Trophoblast cell (in vitro differentiated cells and primary cell): ENCODE measurements around the gene FLACC1.

ENCODE experiments used
- DNase-seq, 2 donors: peaks; one replicate each; pipeline ENCODE4 v3.0.0-alpha.2; 2016
- H2AFZ ChIP-seq: 2 replicates; pipeline ENCODE4 v1.6.1; 2013; ENCODE audit warnings: low read length, moderate library complexity, mild to moderate bottlenecking; ENCODE audit not compliant: insufficient read depth, poor library complexity
- H2AK5ac ChIP-seq: 2 replicates; pipeline ENCODE4 v1.6.1; 2013; ENCODE audit warnings: mild to moderate bottlenecking, low read length
- H2BK120ac ChIP-seq: 2 replicates; pipeline ENCODE4 v1.6.1; 2013; ENCODE audit warnings: low read length, mild to moderate bottlenecking, moderate library complexity; ENCODE audit not compliant: insufficient read depth, poor library complexity
- H2BK12ac ChIP-seq: 2 replicates; pipeline ENCODE4 v1.6.1; 2013; ENCODE audit warnings: mild to moderate bottlenecking, low read length, moderate library complexity
- H2BK5ac ChIP-seq: 2 replicates; pipeline ENCODE4 v1.6.1; 2013; ENCODE audit warnings: low read length, low read depth, moderate library complexity, mild to moderate bottlenecking; ENCODE audit not compliant: poor library complexity
- H3K14ac ChIP-seq: 2 replicates; pipeline ENCODE4 v1.6.1; 2013; ENCODE audit warnings: mild to moderate bottlenecking, low read length
- H3K18ac ChIP-seq: 2 replicates; pipeline ENCODE4 v1.6.1; 2013; ENCODE audit warnings: mild to moderate bottlenecking, low read length
- H3K23ac ChIP-seq: 2 replicates; pipeline ENCODE4 v1.6.1; 2013; ENCODE audit warnings: low read length
- H3K27ac ChIP-seq: 2 replicates; pipeline ENCODE4 v1.5.1; 2013; ENCODE audit warnings: low read depth, mild to moderate bottlenecking, inconsistent platforms, low read length, moderate library complexity
- H3K27me3 ChIP-seq: 2 replicates; pipeline ENCODE4 v1.6.1; 2013; ENCODE audit warnings: inconsistent platforms, mild to moderate bottlenecking, low read length, moderate library complexity; ENCODE audit not compliant: insufficient read depth
- H3K36me3 ChIP-seq, 2 experiments: 1 replicate in 1 of 2; 2 replicates in 1 of 2; pipeline ENCODE4 v1.6.1; 2013; ENCODE audit warnings: low read length in 2 of 2, mild to moderate bottlenecking in 2 of 2, moderate library complexity in 1 of 2; ENCODE audit not compliant: insufficient read depth in 2 of 2, control insufficient read depth in 1 of 2
- H3K4ac ChIP-seq: 2 replicates; pipeline ENCODE4 v1.6.1; 2013; ENCODE audit warnings: low read depth, mild to moderate bottlenecking, low read length, moderate library complexity
- H3K4me1 ChIP-seq, 2 experiments: 1 replicate in 1 of 2; 2 replicates in 1 of 2; pipeline ENCODE4 v1.6.1; 2013; ENCODE audit warnings: low read length in 2 of 2, mild to moderate bottlenecking in 2 of 2, moderate library complexity in 1 of 2; ENCODE audit not compliant: insufficient read depth in 2 of 2, control insufficient read depth in 1 of 2
- H3K4me2 ChIP-seq: 2 replicates; pipeline ENCODE4 v1.6.1; 2013; ENCODE audit warnings: inconsistent platforms, mild to moderate bottlenecking, low read length, moderate library complexity
- H3K4me3 ChIP-seq: 2 replicates; pipeline ENCODE4 v1.5.1; 2013; ENCODE audit warnings: mild to moderate bottlenecking, low read depth, low read length, inconsistent platforms
- H3K79me1 ChIP-seq: one replicate; pipeline ENCODE4 v1.6.1; 2013; ENCODE audit warnings: low read length
- H3K79me2 ChIP-seq: 2 replicates; pipeline ENCODE4 v1.6.1; 2013; ENCODE audit warnings: low read length, mild to moderate bottlenecking; ENCODE audit not compliant: control insufficient read depth, insufficient read depth, poor library complexity
- H3K9ac ChIP-seq: 2 replicates; pipeline ENCODE4 v1.6.1; 2013; ENCODE audit warnings: mild to moderate bottlenecking, low read length
- H3K9me3 ChIP-seq: 2 replicates; pipeline ENCODE4 v1.6.1; 2013; ENCODE audit warnings: low read depth, mild to moderate bottlenecking, control low read depth, inconsistent platforms, low read length; ENCODE audit not compliant: insufficient read depth
- H4K12ac ChIP-seq: 2 replicates; pipeline ENCODE4 v1.6.1; 2013; ENCODE audit warnings: low read depth, mild to moderate bottlenecking, low read length, moderate library complexity
- H4K8ac ChIP-seq: 2 replicates; pipeline ENCODE4 v1.6.1; 2013; ENCODE audit warnings: low read depth, mild to moderate bottlenecking, low read length, moderate library complexity
- H4K91ac ChIP-seq: one replicate; pipeline ENCODE4 v1.6.1; 2013; ENCODE audit warnings: low read depth, mild to moderate bottlenecking, low read length, moderate library complexity
- WGBS: extraction: QIAGEN DNeasy Blood & Tissue Kit; methylation state at CpG from one replicate; pipeline ENCODE4 v1.1.7; 2013; ENCODE audit warnings: missing lambda C conversion rate; ENCODE audit not compliant: insufficient read length, insufficient coverage; ENCODE audit errors: extremely low coverage; 5-methylcytosine and 5-hydroxymethylcytosine counted together

FLACC1 gene

DNA sequence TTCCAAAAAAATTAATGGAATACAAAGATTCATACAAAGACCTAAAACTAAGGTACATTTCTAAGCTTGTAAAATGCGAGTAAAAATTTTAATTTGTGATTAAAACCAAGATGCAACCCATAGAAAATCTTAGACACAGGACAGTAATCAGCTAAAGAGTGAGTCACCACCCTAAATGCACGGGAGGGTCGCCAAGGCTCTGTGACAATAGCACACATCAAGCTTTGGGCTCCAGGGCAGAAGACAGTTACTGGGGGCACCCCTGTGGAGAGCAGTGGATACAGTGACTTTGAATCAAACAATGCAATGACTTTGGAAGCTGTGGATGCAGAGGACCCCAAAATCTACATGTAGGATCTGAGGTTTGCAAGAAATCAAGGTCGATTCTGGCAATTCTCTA, 7.5 kb downstream of the FLACC1 start:
- Histone ChIP-seq H3K27me3 (no peaks in the 10 kb centered on the region), H2BK120ac (no peak overlapping the region), H3K9me3 (no peaks in the 10 kb centered on the region), H3K18ac (no peak overlapping the region), H3K27ac (no peak overlapping the region), H4K12ac (no peak overlapping the region), H3K4me2 (no peak overlapping the region), H3K4ac (no peak overlapping the region), H3K14ac (no peak overlapping the region), H3K23ac (no peak overlapping the region), H2AFZ (no peak overlapping the region), H2BK12ac (no peak overlapping the region), H3K79me1 (no peaks in the 10 kb centered on the region), H4K91ac (no peak overlapping the region), H3K9ac (no peak overlapping the region), H2BK5ac (no peak overlapping the region), H3K4me1 (peaks cover 3 to 4% of the 10 kb centered on the region in 2 experiments), H3K79me2 (no peaks in the 10 kb centered on the region), H2AK5ac (no peak overlapping the region), H4K8ac (no peak overlapping the region), H3K4me3 (no peak overlapping the region), H3K36me3 (no peaks in the 10 kb centered on the region)
- no peak for DNase-seq
- WGBS, result no CpG with 5 or more reads among the region's 4 CpGs

DNA sequence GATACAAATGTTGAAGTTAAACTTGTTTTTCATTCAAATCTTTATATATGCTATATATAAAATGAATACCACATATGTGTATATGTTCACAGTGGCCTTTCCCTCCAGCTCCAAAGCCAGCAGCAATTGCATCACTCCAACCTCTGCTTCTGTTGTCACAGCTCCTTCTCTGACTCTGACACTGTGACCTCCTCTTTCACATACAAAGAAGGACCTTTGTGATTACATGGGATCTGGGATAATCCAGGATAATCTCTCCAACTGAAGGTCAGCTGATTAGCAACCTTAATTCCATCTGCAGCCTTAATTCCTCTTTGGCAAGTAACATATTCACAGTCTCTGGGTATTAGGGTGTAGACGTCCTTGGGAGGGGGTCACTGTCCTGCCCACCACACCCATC, 8.4 kb downstream of the FLACC1 start:
- no peaks in the 10 kb centered on the region for H3K9me3 ChIP-seq
- H3K79me1 ChIP-seq, result no peaks in the 10 kb centered on the region
- no peak overlapping the region for H2BK5ac ChIP-seq
- no peaks in the 10 kb centered on the region for H3K79me2 ChIP-seq
- H3K27ac ChIP-seq, result no peak overlapping the region
- H2AFZ ChIP-seq, result no peak overlapping the region
- no peaks in the 10 kb centered on the region for H3K27me3 ChIP-seq
- no peak overlapping the region for H3K14ac ChIP-seq
- peaks cover 3 to 4% of the 10 kb centered on the region in 2 experiments for H3K4me1 ChIP-seq
- no peak overlapping the region for H3K9ac ChIP-seq
- H2AK5ac ChIP-seq, result no peak overlapping the region
- no CpG with 5 or more reads among the region's 1 CpG for WGBS
- H3K36me3 ChIP-seq, result no peaks in the 10 kb centered on the region
- no peak overlapping the region for H4K12ac ChIP-seq
- H3K4ac ChIP-seq, result no peak overlapping the region
- no peak overlapping the region for H3K23ac ChIP-seq
- H2BK120ac ChIP-seq, result no peak overlapping the region
- H3K18ac ChIP-seq, result no peak overlapping the region
- no peak overlapping the region for H4K8ac ChIP-seq
- DNase-seq, result no peak
- H4K91ac ChIP-seq, result no peak overlapping the region
- H2BK12ac ChIP-seq, result no peak overlapping the region
- H3K4me2 ChIP-seq, result no peak overlapping the region
- H3K4me3 ChIP-seq, result no peak overlapping the region

DNA sequence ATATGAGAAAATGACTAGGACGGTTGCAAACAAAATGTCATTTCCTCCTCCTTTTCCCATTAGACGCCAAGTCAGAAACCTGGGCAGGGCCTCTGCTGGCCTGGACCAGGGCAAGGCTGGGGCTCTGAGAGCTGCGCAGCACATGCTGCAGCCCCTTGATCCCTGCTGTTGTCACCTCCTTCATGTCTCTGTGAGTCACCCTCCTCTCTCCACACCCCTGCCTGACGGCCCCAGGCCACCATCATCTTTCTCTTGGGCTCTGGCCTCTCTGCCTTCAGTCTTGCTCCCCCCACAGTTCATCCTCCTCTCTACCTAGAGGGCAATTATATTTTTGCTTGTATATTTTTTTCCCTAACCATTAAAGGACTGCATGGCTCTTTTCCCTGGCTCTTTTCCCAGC, 10.0 kb downstream of the FLACC1 start:
- Histone ChIP-seq H3K27me3 (no peaks in the 10 kb centered on the region), H2BK5ac (no peak overlapping the region)

DNA sequence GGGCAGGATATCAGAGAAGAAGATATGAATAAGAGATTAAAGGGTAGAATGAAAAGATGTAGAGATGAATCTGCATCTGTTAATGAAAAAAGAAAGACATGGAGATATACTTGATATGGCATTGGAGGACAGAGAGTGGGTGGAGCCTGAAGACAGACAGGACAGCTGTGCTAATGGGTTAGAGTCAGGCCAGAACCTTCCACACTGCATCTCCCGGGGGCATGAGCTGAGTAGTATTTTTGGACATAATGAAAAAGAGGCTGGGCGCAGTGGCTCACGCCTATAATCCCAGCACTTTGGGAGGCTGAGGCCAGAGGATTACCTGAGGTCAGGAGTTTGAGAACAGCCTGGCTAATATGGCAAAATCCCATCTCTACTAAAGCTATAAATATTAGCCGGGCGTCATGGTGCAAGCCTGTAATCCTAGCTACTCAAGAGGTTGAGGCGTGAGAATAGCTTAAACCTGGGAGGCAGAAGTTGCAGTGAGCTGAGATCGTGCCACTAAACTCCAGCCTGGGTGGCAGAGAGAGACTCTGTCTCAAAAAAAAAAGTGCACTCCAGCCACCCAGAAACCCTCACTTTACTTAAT, 11.4 kb downstream of the FLACC1 start:
- no peak overlapping the region for H3K14ac ChIP-seq
- no CpG with 5 or more reads among the region's 7 CpGs for WGBS
- H2BK12ac ChIP-seq, result no peak overlapping the region
- H2BK120ac ChIP-seq, result no peak overlapping the region
- no peak overlapping the region for H2BK5ac ChIP-seq
- H3K79me2 ChIP-seq, result no peaks in the 10 kb centered on the region
- no peak overlapping the region for H3K9ac ChIP-seq
- no peak overlapping the region for H2AFZ ChIP-seq
- no peaks in the 10 kb centered on the region for H3K27me3 ChIP-seq
- H3K4me3 ChIP-seq, result no peak overlapping the region
- no peaks in the 10 kb centered on the region for H3K36me3 ChIP-seq
- H4K8ac ChIP-seq, result no peak overlapping the region
- no peak overlapping the region for H2AK5ac ChIP-seq
- H4K91ac ChIP-seq, result no peak overlapping the region
- no peak overlapping the region for H3K4ac ChIP-seq
- peaks cover 1% of the 10 kb centered on the region for H3K9me3 ChIP-seq
- no peak overlapping the region for H3K18ac ChIP-seq
- H3K4me2 ChIP-seq, result no peak overlapping the region
- no peaks in the 10 kb centered on the region for H3K79me1 ChIP-seq
- H4K12ac ChIP-seq, result no peak overlapping the region
- no peak overlapping the region for H3K23ac ChIP-seq
- no peak for DNase-seq
- H3K4me1 ChIP-seq, result peaks cover 2 to 3% of the 10 kb centered on the region in 2 experiments
- H3K27ac ChIP-seq, result no peak overlapping the region

More for the DNA sequence above, 10.0 kb downstream of the FLACC1 start:
- Histone ChIP-seq H3K36me3 (no peaks in the 10 kb centered on the region), H2BK120ac (no peak overlapping the region), H2AFZ (no peak overlapping the region), H4K8ac (no peak overlapping the region), H3K4me2 (no peak overlapping the region), H3K79me2 (no peaks in the 10 kb centered on the region), H3K14ac (no peak overlapping the region), H3K9ac (no peak overlapping the region), H4K91ac (no peak overlapping the region), H4K12ac (no peak overlapping the region), H3K4me3 (no peak overlapping the region), H3K4me1 (peaks cover 2 to 3% of the 10 kb centered on the region in 2 experiments), H3K79me1 (no peaks in the 10 kb centered on the region), H3K9me3 (peaks cover 1% of the 10 kb centered on the region), H2AK5ac (no peak overlapping the region), H3K23ac (no peak overlapping the region), H3K27ac (no peak overlapping the region), H3K4ac (no peak overlapping the region), H2BK12ac (no peak overlapping the region), H3K18ac (no peak overlapping the region)
- WGBS, result no CpG with 5 or more reads among the region's 4 CpGs
- no peak for DNase-seq
